Lung (tissue), 13 donors: Measurements from ENCODE around the gene MEAF6. TPM values are rescaled to one million over a fixed set of nuclear protein-coding genes. Genes with fewer than 3 reads are reported as not detected.

Source experiments
- ATAC-seq: fragments of 200-7000 bp; cut with Tn5 transposase; one replicate; pipeline ENCODE4 v1.9.1; 2020; ENCODE audit warnings: moderate number of reproducible peaks; ENCODE audit not compliant: insufficient read depth, low FRiP score
- DNase-seq, 3 donors: peaks; one replicate each; pipeline ENCODE4 v3.0.0-alpha.2; 2013 to 2017
- H3K27ac ChIP-seq, 2 donors: one replicate each; pipeline ENCODE4 v1.5.1; 2013; ENCODE audit warnings: mild to moderate bottlenecking in 2 of 2, moderate library complexity in 2 of 2, control low read depth in 1 of 2, inconsistent platforms in 1 of 2, low read depth in 1 of 2, low read length in 1 of 2
- H3K27me3 ChIP-seq, 3 donors: one replicate each; pipeline ENCODE4 v1.5.1; 2013; ENCODE audit warnings: low read length in 2 of 3; ENCODE audit not compliant: control insufficient read depth in 3 of 3, insufficient read depth in 3 of 3
- H3K36me3 ChIP-seq, 4 donors: one replicate each; pipeline ENCODE4 v1.5.1; 2013; ENCODE audit warnings: low read length in 4 of 4, mild to moderate bottlenecking in 1 of 4, moderate library complexity in 1 of 4; ENCODE audit not compliant: control insufficient read depth in 4 of 4, insufficient read depth in 4 of 4
- H3K4me1 ChIP-seq, 5 donors: one replicate each; pipeline ENCODE4 v1.5.1; 2013; ENCODE audit warnings: low read length in 5 of 5, mild to moderate bottlenecking in 2 of 5, moderate library complexity in 1 of 5; ENCODE audit not compliant: control insufficient read depth in 5 of 5, insufficient read depth in 5 of 5
- H3K4me3 ChIP-seq: one replicate; pipeline ENCODE4 v1.5.1; 2013; ENCODE audit warnings: mild to moderate bottlenecking, control low read depth, moderate library complexity
- H3K9ac ChIP-seq, 2 donors: one replicate each; pipeline ENCODE4 v1.5.1; 2013; ENCODE audit warnings: low read length in 2 of 2, control low read depth in 1 of 2; ENCODE audit not compliant: insufficient read depth in 1 of 2
- H3K9me3 ChIP-seq, 4 donors: one replicate each; pipeline ENCODE4 v1.5.1; 2013; ENCODE audit warnings: low read length in 3 of 4, mild to moderate bottlenecking in 1 of 4, moderate library complexity in 1 of 4; ENCODE audit not compliant: control insufficient read depth in 4 of 4, insufficient read depth in 3 of 4
- WGBS, 2 donors: extraction: QIAGEN DNeasy Blood & Tissue Kit; methylation state at CpG; one replicate each; pipeline ENCODE4 v1.1.7; 2013; 5-methylcytosine and 5-hydroxymethylcytosine counted together
- polyA plus RNA-seq, 2 donors: library from polyadenylated mRNA; stranded (reverse); fragments of 200-250 nt; gene quantifications; one replicate each; pipeline ENCODE4 v1.2.1, GENCODE V29; 2013
- small RNA-seq: library from RNA; depleted of rRNA; stranded (forward); fragments of <200 nt; gene quantifications from one replicate; pipeline ENCODE3, GENCODE V24; 2014; ENCODE audit warnings: low replicate concordance
- total RNA-seq, 2 donors: library from RNA; depleted of rRNA in 1 of 2; stranded (reverse); fragments of >200 nt in 1 of 2; gene quantifications; one replicate each; pipeline ENCODE4 v1.2.1, GENCODE V29; 2014 to 2021
- TF ChIP-seq, protein P1 (sequence below): IDR thresholded peaks from 2 replicates; pipeline ENCODE4 v1.5.1; 2012; ENCODE audit warnings: mild to moderate bottlenecking; ENCODE audit errors: control extremely low read depth, extremely low read depth
- donor health status: control.
- donor health status: control.
- donor health status: Bipolar disorder and iron deficiency.
- donor health status: healthy.
- donor health status: DM: yes; HTN: yes; CAD: no.

MEAF6 gene
- total and polyA plus RNA-seq, 4 donors: 36.9 to 68.2 (median 58.8) TPM

DNA sequence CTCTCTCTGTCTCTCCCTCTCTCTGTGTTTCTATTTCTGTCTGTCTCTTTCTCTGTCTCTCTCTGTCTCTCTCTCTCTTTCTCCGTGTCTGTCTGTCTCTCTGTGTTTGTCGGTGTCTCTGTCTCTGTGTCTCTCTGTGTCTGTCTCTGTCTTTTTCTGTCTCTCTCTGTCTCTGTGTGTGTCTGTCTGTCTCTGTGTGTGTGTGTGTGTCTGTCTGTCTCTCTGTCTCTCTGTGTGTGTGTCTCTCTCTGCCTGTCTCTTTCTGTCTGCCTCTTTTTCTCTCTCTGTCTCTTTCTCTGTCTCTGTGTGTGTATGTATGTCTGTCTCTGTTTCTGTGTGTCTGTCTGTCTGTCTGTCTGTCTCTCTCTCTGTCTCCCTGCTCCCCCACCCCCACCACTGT is 71.9 kb downstream of the MEAF6 start:
- ATAC-seq: no peak
- peaks cover 0 to 6% (median 4%) of the 10 kb centered on the region in 3 donors for H3K27me3 ChIP-seq
- WGBS, 2 donors: 62 to 72% methylated on average over 2 of the region's 2 CpGs

More for the DNA sequence above, 71.9 kb downstream of the MEAF6 start:
- DNase-seq: no peak
- Histone ChIP-seq H3K4me3 (no peak overlapping the region), H3K4me1 (peaks cover 0 to 1% (median 0%) of the 10 kb centered on the region in 5 donors), H3K27ac (no peak overlapping the region), H3K9ac (no peak overlapping the region), H3K9me3 (no peaks in the 10 kb centered on the region), H3K36me3 (no peaks in the 10 kb centered on the region)
- TF ChIP-seq, protein P1, sequence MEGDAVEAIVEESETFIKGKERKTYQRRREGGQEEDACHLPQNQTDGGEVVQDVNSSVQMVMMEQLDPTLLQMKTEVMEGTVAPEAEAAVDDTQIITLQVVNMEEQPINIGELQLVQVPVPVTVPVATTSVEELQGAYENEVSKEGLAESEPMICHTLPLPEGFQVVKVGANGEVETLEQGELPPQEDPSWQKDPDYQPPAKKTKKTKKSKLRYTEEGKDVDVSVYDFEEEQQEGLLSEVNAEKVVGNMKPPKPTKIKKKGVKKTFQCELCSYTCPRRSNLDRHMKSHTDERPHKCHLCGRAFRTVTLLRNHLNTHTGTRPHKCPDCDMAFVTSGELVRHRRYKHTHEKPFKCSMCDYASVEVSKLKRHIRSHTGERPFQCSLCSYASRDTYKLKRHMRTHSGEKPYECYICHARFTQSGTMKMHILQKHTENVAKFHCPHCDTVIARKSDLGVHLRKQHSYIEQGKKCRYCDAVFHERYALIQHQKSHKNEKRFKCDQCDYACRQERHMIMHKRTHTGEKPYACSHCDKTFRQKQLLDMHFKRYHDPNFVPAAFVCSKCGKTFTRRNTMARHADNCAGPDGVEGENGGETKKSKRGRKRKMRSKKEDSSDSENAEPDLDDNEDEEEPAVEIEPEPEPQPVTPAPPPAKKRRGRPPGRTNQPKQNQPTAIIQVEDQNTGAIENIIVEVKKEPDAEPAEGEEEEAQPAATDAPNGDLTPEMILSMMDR: no peak

Small RNAs within 50 kb of the gene (small RNA-seq; reads per million reads assigned to genes)
- gene AL034379.1: not detected
- gene MIR5581: 0.13 reads per million

Other genes starting within 250 kb of the MEAF6 start
- 10 to 100 TPM; 27.1 to 40.2 TPM for gene ZC3H12A, start 40.2 kb downstream of the MEAF6 start, total RNA-seq
- 100 to 1,000 TPM in 1 of 2 donors, 10 to 100 TPM in 1; 19.1 to 125 TPM for gene ZC3H12A, start 40.2 kb downstream of the MEAF6 start, polyA plus RNA-seq
- 10 to 100 TPM; 14.2 to 22.4 TPM for gene SNIP1, start 39.5 kb upstream of the MEAF6 start, total RNA-seq
- gene SNIP1, start 39.5 kb upstream of the MEAF6 start, polyA plus RNA-seq: 1 to 10 TPM; 4.5 to 5.4 TPM
- gene DNALI1, start 42.2 kb upstream of the MEAF6 start, total RNA-seq: 10 to 100 TPM; 20.8 to 48.5 TPM
- 10 to 100 TPM; 17.8 to 31.2 TPM for gene DNALI1, start 42.2 kb upstream of the MEAF6 start, polyA plus RNA-seq
- 10 to 100 TPM; 41.1 to 47.5 TPM for gene GNL2, start 81.2 kb upstream of the MEAF6 start, total RNA-seq
- gene GNL2, start 81.2 kb upstream of the MEAF6 start, polyA plus RNA-seq: 100 to 1,000 TPM in 1 of 2 donors, 10 to 100 TPM in 1; 39.3 to 148 TPM
- 1 to 10 TPM in 1 of 2 donors, under 1 TPM in 1; 0.43 to 1.7 TPM for gene RSPO1, start 120.1 kb upstream of the MEAF6 start, total RNA-seq
- gene RSPO1, start 120.1 kb upstream of the MEAF6 start, polyA plus RNA-seq: 1 to 10 TPM in 1 of 2 donors, under 1 TPM in 1; 0.93 to 1.4 TPM
- gene CDCA8, start 177.8 kb upstream of the MEAF6 start, total RNA-seq: 1 to 10 TPM in 1 of 2 donors, under 1 TPM in 1; 0.80 to 1.4 TPM
- 1 to 10 TPM; 1.8 to 2.2 TPM for gene CDCA8, start 177.8 kb upstream of the MEAF6 start, polyA plus RNA-seq